Measurements from ENCODE around the gene RHBDD3.

RHBDD3 gene

DNA sequence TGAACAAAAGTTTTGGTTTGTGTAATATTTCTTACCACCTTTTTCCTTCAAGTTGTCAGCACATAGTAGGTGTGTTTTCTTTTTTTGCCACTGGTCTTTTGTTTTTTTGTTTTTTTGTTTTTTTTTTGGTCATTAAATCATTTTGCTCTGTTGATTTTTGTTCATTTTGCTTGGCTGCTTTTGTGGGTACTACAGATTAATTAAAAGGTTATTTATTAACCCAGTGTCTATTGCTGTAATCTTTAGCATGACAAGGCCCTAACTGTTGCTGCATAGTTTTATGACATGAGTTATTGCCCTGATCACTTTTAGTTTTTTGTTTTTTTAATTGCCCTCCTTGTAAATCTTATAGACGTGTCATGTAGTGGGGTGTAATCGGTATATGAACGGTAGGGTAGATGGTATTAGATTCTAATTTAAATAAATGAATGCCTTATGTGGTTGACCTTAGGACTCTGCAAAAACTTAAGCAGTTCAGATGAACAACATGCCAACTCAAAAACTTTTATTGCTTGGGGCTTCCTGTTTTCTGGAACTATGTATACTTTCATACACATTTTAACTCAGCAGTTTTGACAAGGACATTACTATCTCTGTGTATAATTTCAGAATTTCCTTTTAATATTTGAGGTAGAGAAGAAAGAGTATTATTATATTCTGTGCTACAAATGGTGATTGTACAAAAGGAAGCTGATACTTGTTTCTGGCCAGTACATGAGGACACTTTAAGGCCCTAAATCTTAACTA is 8.2 kb upstream of the RHBDD3 start:
- no peak overlapping the region for H3K4me3 ChIP-seq (ENCODE audit: low read depth, low read length)
- TF ChIP-seq CTCF (IDR thresholded peaks at IDR 0.05; ENCODE audit: insufficient read depth, low read depth, low read length, missing control alignments): no peak
- DNase-seq (ENCODE audit: low read depth): no peak

DNA sequence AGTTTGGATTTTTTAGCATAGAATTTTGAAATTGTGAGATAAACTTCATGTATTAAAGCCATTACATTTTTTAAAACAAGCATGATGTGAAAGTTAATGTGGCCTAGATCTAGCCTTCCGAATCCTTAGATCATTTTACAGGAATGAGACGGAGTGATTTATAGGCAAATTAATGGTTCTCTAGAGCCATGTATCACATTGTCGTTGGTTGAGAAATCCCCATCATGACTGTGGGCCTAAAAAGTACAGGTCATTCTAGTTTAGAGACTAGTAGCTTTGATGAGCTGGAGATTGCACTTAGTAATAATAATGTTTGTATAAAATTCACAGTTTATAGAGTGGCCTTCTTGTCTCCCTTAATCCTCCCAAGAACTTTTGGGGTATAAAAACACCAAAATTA is 7.4 kb upstream of the RHBDD3 start:
- no peak for TF ChIP-seq CTCF (IDR thresholded peaks at IDR 0.05; ENCODE audit: insufficient read depth, low read depth, low read length, missing control alignments)
- no peak overlapping the region for H3K4me3 ChIP-seq (ENCODE audit: low read depth, low read length)
- DNase-seq (ENCODE audit: low read depth): no peak

DNA sequence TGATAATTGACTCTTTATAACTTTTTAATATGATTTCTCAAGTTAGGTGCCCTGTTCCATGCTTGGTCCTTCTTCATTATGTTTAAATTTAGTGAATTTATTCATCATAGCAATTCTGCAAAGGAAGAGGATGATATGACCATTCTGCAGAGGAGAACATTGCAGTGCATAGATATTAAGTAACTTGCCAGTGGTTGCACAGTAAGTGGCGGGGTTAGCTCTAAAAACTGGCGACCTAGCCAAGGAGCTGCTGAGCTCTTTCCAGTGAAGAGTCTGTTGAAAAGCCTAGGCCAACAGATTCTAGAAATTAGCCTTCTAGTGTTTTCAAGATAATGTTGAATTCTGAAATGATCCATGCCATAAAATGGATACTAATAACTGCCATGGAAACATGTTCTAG is 4.8 kb upstream of the RHBDD3 start:
- TF ChIP-seq CTCF (IDR thresholded peaks at IDR 0.05; ENCODE audit: insufficient read depth, low read depth, low read length, missing control alignments): no peak
- DNase-seq (ENCODE audit: low read depth): no peak
- H3K4me3 ChIP-seq (ENCODE audit: low read depth, low read length): no peak overlapping the region

DNA sequence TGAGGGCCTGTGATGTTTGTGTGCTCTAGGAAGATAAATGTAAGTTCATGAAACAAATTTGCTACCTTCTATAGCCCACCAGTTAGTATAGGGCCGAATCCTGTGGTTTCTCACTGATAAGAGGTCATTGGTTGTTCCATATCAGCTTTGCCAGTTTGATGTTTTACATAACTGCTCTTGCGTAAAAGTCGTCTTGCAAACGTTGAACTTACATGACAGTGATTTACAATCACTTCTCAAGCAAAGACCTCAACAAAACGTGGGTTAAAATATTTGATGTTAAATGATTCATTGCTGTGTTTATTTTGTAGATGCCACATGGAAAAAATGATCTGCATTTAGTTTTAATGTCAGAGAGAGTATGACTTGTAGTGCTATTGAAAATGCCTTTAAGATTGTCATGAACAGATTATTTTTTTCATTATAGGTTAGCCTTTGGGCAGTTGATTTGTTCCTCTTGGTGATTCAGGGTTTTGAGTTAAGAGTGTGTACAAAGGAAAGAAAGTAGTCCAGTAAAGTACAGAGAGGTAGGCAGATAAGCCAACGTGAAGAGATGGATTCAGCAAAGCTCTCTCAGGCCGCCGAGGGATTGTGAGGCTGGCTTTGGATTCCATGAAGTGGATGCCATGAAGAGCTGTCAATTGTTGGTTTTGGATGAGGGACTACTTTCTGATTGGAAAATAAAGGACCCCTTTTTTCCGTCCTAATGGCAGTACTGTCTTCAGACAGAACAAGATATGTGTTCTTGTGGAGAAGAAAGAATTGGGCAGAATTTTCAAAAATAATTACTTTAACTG is 2.9 kb upstream of the RHBDD3 start:
- TF ChIP-seq CTCF (IDR thresholded peaks at IDR 0.05; ENCODE audit: insufficient read depth, low read depth, low read length, missing control alignments): no peak
- H3K4me3 ChIP-seq (ENCODE audit: low read depth, low read length): peak overlapping the region; percentile 97
- DNase-seq (ENCODE audit: low read depth): no peak

- peak overlapping the region; percentile 97 for H3K4me3 ChIP-seq (ENCODE audit: low read depth, low read length)
- DNase-seq (ENCODE audit: low read depth): peak; percentile 24
- TF ChIP-seq CTCF (IDR thresholded peaks at IDR 0.05; ENCODE audit: insufficient read depth, low read depth, low read length, missing control alignments): no peak
These were observed 2.1 kb upstream of the RHBDD3 start for GRCh38 chr22:29269731-29270474.

- TF ChIP-seq CTCF (IDR thresholded peaks at IDR 0.05; ENCODE audit: insufficient read depth, low read depth, low read length, missing control alignments): no peak
- H3K4me3 ChIP-seq (ENCODE audit: low read depth, low read length): peak overlapping the region; percentile 97
- DNase-seq (ENCODE audit: low read depth): peak; percentile 23
These were observed 1.4 kb upstream of the RHBDD3 start for GRCh38 chr22:29269230-29269604.

Measured in GM12865 (cell line).